Measurements from ENCODE around the gene MTERF1. TPM values are rescaled to one million over a fixed set of nuclear protein-coding genes. Genes with fewer than 3 reads are reported as not detected.

Gene MTERF1, protein sequence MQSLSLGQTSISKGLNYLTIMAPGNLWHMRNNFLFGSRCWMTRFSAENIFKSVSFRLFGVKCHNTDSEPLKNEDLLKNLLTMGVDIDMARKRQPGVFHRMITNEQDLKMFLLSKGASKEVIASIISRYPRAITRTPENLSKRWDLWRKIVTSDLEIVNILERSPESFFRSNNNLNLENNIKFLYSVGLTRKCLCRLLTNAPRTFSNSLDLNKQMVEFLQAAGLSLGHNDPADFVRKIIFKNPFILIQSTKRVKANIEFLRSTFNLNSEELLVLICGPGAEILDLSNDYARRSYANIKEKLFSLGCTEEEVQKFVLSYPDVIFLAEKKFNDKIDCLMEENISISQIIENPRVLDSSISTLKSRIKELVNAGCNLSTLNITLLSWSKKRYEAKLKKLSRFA
- total RNA-seq (3.7 and 7.8 TPM in 2 replicates), polyA plus RNA-seq (10.7 and 12.0 TPM in 2 replicates)

DNA sequence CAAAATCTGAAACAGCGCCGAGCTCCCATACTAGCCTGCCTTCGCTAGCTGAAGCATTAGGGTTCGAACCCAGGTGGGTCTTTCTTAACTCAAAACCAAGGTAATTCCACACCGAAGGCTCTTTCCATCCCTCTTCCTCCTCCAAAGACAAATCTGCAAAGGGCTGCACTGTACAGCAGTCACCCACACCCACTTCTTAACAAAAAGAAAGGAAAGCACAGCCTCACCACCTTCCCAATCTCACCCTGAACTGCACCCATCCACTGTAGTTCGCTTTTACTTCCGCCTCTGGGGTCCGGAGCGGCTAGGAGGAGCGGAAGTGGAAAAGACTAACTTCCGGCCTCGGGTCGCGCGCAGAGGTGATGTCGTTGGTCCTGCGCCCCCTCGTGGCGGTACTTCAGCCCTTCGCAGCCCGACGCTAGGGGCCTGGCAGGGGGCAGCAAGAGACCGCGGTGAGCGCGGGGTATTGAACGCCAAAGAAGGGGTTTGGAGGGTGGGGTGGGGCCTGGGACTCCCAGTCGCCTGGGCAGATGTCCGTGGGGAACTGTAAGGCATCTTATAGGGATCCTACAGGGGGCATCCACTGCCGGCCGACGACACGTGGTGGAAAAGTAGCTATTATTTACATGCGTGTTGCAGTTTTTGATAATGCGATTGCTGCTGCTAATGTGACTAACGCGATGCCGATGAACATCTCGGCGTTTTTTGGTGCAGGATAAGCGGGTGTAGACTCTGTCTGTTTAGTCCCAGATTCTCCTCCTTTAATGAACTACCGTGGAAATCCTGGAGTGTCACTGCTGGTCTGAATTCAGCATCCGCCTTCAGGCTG lies at the start of gene MTERF1:
MTERF1 (minus strand) TSS at position 290 of the 829 bp plus-strand sequence. CDS start 619 bp downstream, outside the sequence.
- Histone ChIP-seq H3K27me3 (no peaks in the 10 kb centered on the region), H3K27ac (no peak within 1 kb of the TSS), H3K9me3 (ENCODE audit: low read depth) (no peaks in the 10 kb centered on the region), H3K36me3 (no peaks in the 10 kb centered on the region), H3K4me3 (peak within 1 kb of the TSS; percentile 73), H3K4me1 (ENCODE audit: low read depth) (no peaks in the 10 kb centered on the region)
- TF ChIP-seq CTCF (IDR thresholded peaks at IDR 0.05; ENCODE audit: low read depth, low read length): peak; percentile 98
- DNase-seq (ENCODE audit: low read depth in 1 of 2, low spot score in 1 of 2): peak; percentile 95 to 96

DNA sequence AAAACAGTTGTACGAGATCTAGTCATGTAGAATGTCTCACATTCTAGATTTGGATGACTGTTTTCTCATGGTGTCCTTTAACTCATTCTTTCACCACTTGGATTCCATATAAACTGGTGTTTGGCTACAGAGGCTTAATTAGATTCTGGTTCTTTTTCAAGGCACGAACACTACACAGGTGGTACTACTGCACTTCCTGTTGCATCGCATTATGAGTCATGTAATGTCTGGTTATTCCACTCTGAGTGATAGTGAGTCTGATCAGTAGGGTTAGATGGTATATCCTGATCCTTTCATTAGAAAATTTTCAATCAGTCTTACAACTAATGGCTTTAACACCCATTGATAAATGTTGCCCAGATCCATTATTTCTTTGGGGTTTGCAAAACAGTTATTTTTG lies 49.0 kb upstream of the MTERF1 start:
- H3K36me3 ChIP-seq: no peaks in the 10 kb centered on the region

DNA sequence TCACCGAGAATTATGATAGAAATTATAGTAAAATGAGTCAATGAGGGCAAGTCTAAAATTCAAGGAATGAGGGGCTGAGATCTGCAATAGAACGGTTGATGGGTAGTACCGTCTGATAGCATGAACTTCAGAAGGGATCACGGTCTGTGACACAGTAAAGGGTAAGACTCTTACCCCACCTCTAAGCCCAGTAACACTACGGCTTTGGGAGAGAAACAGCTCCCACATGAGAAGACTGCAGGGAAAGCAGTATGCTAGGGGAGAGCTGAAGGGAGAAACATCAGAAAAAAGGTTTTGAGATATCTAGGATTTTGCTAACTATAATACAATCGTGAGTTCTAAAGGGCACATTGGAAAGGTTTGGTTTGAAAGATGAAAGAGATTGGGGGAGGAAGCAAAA lies 47.4 kb upstream of the MTERF1 start:
- Histone ChIP-seq H3K36me3 (no peaks in the 10 kb centered on the region), H3K27me3 (no peaks in the 10 kb centered on the region), H3K9me3 (ENCODE audit: low read depth) (no peaks in the 10 kb centered on the region), H3K4me3 (no peak overlapping the region), H3K27ac (no peak overlapping the region), H3K4me1 (ENCODE audit: low read depth) (no peaks in the 10 kb centered on the region)
- TF ChIP-seq CTCF (IDR thresholded peaks at IDR 0.05; ENCODE audit: low read depth, low read length): no peak
- DNase-seq (ENCODE audit: low read depth in 1 of 2, low spot score in 1 of 2): no peak

More for the DNA sequence above, 49.0 kb upstream of the MTERF1 start:
- no peak for TF ChIP-seq CTCF (IDR thresholded peaks at IDR 0.05; ENCODE audit: low read depth, low read length)
- no peak overlapping the region for H3K27ac ChIP-seq
- no peak overlapping the region for H3K4me3 ChIP-seq
- H3K4me1 ChIP-seq (ENCODE audit: low read depth): no peaks in the 10 kb centered on the region
- H3K9me3 ChIP-seq (ENCODE audit: low read depth): no peaks in the 10 kb centered on the region
- DNase-seq (ENCODE audit: low read depth in 1 of 2, low spot score in 1 of 2): no peak
- no peaks in the 10 kb centered on the region for H3K27me3 ChIP-seq

- no peaks in the 10 kb centered on the region for H3K9me3 ChIP-seq (ENCODE audit: low read depth)
- no peaks in the 10 kb centered on the region for H3K27me3 ChIP-seq
- H3K4me3 ChIP-seq: no peak overlapping the region
- TF ChIP-seq CTCF (IDR thresholded peaks at IDR 0.05; ENCODE audit: low read depth, low read length): no peak
- H3K4me1 ChIP-seq (ENCODE audit: low read depth): no peaks in the 10 kb centered on the region
- no peak overlapping the region for H3K27ac ChIP-seq
- H3K36me3 ChIP-seq: no peaks in the 10 kb centered on the region
- no peak for DNase-seq (ENCODE audit: low read depth in 1 of 2, low spot score in 1 of 2)
Observed at GRCh38 chr7:91922857-91923256, 42.4 kb upstream of the MTERF1 start.

DNA sequence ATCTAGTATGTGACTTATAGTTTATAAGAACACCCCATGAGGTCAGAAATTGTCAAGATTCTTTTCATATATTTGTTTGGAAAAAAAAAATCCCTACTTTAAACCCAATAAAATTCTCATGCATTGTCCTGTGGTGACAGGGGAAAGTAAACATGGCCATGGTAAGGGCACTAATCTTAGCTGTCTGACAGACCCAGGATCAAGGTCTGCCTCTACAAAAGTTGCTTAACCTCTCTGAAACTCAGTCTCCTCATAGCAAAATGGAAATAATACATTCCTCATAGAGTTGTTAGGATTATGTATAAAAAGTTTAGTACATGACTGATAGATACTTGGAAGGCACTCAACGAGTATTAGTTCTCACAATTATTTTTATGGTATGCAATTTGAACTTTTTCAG lies 37.9 kb upstream of the MTERF1 start:
- H3K4me1 ChIP-seq (ENCODE audit: low read depth): no peaks in the 10 kb centered on the region
- no peaks in the 10 kb centered on the region for H3K36me3 ChIP-seq
- H3K27me3 ChIP-seq: no peaks in the 10 kb centered on the region
- no peak overlapping the region for H3K27ac ChIP-seq
- H3K9me3 ChIP-seq (ENCODE audit: low read depth): no peaks in the 10 kb centered on the region
- H3K4me3 ChIP-seq: no peak overlapping the region
- TF ChIP-seq CTCF (IDR thresholded peaks at IDR 0.05; ENCODE audit: low read depth, low read length): no peak
- no peak for DNase-seq (ENCODE audit: low read depth in 1 of 2, low spot score in 1 of 2)
